CD4-positive, CD25-positive, alpha-beta regulatory T cell (primary cell): ENCODE measurements around the gene FMO1. TPM values are rescaled to one million over a fixed set of nuclear protein-coding genes. Genes with fewer than 3 reads are reported as not detected.

Experiments
- ATAC-seq, 2 donors: fragments of 150-1000 bp; cut with Tn5 transposase; one replicate each; pipeline ENCODE4 v1.10.0; 2021; ENCODE audit warnings: low read depth in 2 of 2, moderate number of reproducible peaks in 2 of 2, moderate library complexity in 1 of 2
- DNase-seq, 3 donors: peaks; one replicate each; pipeline versions ENCODE4 v3.0.0 to v3.0.0-alpha.2; 2012 to 2022; ENCODE audit warnings: mixed read lengths in 1 of 3
- H3K27ac ChIP-seq: one replicate; pipeline ENCODE4 v1.7.0; 2013; ENCODE audit warnings: mild to moderate bottlenecking, low read length; ENCODE audit not compliant: insufficient read depth, poor library complexity, severe bottlenecking
- H3K27me3 ChIP-seq: one replicate; pipeline ENCODE4 v1.7.0; 2013; ENCODE audit warnings: low read length; ENCODE audit not compliant: control insufficient read depth, insufficient read depth
- H3K36me3 ChIP-seq: one replicate; pipeline ENCODE4 v1.7.0; 2013; ENCODE audit warnings: mild to moderate bottlenecking, low read length, moderate library complexity; ENCODE audit not compliant: control insufficient read depth, insufficient read depth
- H3K4me1 ChIP-seq: 2 replicates; pipeline ENCODE4 v1.7.0; 2013; ENCODE audit warnings: mild to moderate bottlenecking, low read length; ENCODE audit not compliant: insufficient read depth, control insufficient read depth, poor library complexity, severe bottlenecking
- H3K4me3 ChIP-seq: one replicate; pipeline ENCODE4 v1.7.0; 2013; ENCODE audit warnings: low read depth, mild to moderate bottlenecking, low read length, moderate library complexity
- H3K9me3 ChIP-seq, 2 experiments: 1 replicate in 1 of 2; 2 replicates in 1 of 2; pipeline ENCODE4 v1.7.0; 2013; ENCODE audit warnings: low read length in 2 of 2, mild to moderate bottlenecking in 1 of 2, moderate library complexity in 1 of 2; ENCODE audit not compliant: control insufficient read depth in 2 of 2
- H3K27ac Mint-ChIP-seq, 3 donors: one replicate each; pipeline ENCODE4 v1.8.0; 2020 to 2022; ENCODE audit warnings: mild to moderate bottlenecking in 3 of 3, mixed read lengths in 3 of 3, moderate library complexity in 2 of 3
- H3K27me3 Mint-ChIP-seq: one replicate; pipeline ENCODE4 v1.8.0; 2022; ENCODE audit warnings: mild to moderate bottlenecking, mixed read lengths
- H3K36me3 Mint-ChIP-seq: one replicate; pipeline ENCODE4 v1.8.0; 2020; ENCODE audit warnings: mixed read lengths
- H3K4me1 Mint-ChIP-seq, 4 donors: one replicate each; pipeline ENCODE4 v1.8.0; 2020 to 2022; ENCODE audit warnings: mixed read lengths in 4 of 4, mild to moderate bottlenecking in 1 of 4
- H3K4me3 Mint-ChIP-seq, 4 donors: one replicate each; pipeline ENCODE4 v1.8.0; 2020 to 2022; ENCODE audit warnings: mild to moderate bottlenecking in 4 of 4, mixed read lengths in 4 of 4, moderate library complexity in 3 of 4
- H3K9me3 Mint-ChIP-seq, 7 donors: one replicate each; pipeline ENCODE4 v1.8.0; 2020 to 2022; ENCODE audit warnings: mixed read lengths in 7 of 7, mild to moderate bottlenecking in 3 of 7, moderate library complexity in 2 of 7
- polyA plus RNA-seq, 4 donors: library from polyadenylated mRNA; unstranded; fragments of 300-500 nt; fragmentation: Illumina TruSeq; gene quantifications; one replicate each; pipeline ENCODE4 v1.2.3, GENCODE V29; 2021
- total RNA-seq: library from RNA; stranded (reverse); gene quantifications from one replicate; pipeline ENCODE4 v1.2.3, GENCODE V29; 2022

Gene FMO1
- total and polyA plus RNA-seq, 5 donors from 2014 or later, result not detected

- no peak for ATAC-seq
- peaks cover 0 to 1% (median 0%) of the 10 kb centered on the region in 7 donors for H3K9me3 Mint-ChIP-seq
- Histone ChIP-seq H3K9me3 (no peaks in the 10 kb centered on the region), H3K4me1 (no peaks in the 10 kb centered on the region), H3K27ac (no peak overlapping the region), H3K4me3 (no peak overlapping the region), H3K27me3 (no peaks in the 10 kb centered on the region), H3K36me3 (no peaks in the 10 kb centered on the region)
- peaks cover 25% of the 10 kb centered on the region for H3K27me3 Mint-ChIP-seq
- no peak overlapping the region for H3K27ac Mint-ChIP-seq
- DNase-seq, result no peak
- H3K36me3 Mint-ChIP-seq, result no peaks in the 10 kb centered on the region
- H3K4me1 Mint-ChIP-seq, result no peaks in the 10 kb centered on the region
- no peak overlapping the region for H3K4me3 Mint-ChIP-seq
Observed at GRCh38 chr1:171267391-171267790, 19.1 kb downstream of the FMO1 start.

- H3K27ac Mint-ChIP-seq, result no peak overlapping the region
- Histone ChIP-seq H3K36me3 (no peaks in the 10 kb centered on the region), H3K4me3 (no peak overlapping the region), H3K27me3 (no peaks in the 10 kb centered on the region), H3K27ac (no peak overlapping the region), H3K9me3 (no peaks in the 10 kb centered on the region), H3K4me1 (no peaks in the 10 kb centered on the region)
- no peak for ATAC-seq
- H3K4me3 Mint-ChIP-seq, result no peak overlapping the region
- peaks cover 16% of the 10 kb centered on the region for H3K27me3 Mint-ChIP-seq
- DNase-seq, result no peak
- peaks cover 0 to 6% (median 0%) of the 10 kb centered on the region in 7 donors for H3K9me3 Mint-ChIP-seq
- no peaks in the 10 kb centered on the region for H3K36me3 Mint-ChIP-seq
- H3K4me1 Mint-ChIP-seq, result no peaks in the 10 kb centered on the region
Observed at GRCh38 chr1:171270806-171271205, 22.5 kb downstream of the FMO1 start.

GRCh38 chr1:171277534-171277933 lies 29.2 kb downstream of the FMO1 start:
- no peak overlapping the region for H3K27ac Mint-ChIP-seq
- H3K9me3 Mint-ChIP-seq, result peaks cover 0 to 6% (median 0%) of the 10 kb centered on the region in 7 donors
- H3K27ac ChIP-seq, result no peak overlapping the region
- H3K4me1 Mint-ChIP-seq, result no peaks in the 10 kb centered on the region
- H3K4me1 ChIP-seq, result no peaks in the 10 kb centered on the region
- no peak for DNase-seq
- H3K27me3 ChIP-seq, result peaks cover 2% of the 10 kb centered on the region
- no peak overlapping the region for H3K4me3 ChIP-seq
- no peak for ATAC-seq
- H3K36me3 Mint-ChIP-seq, result no peaks in the 10 kb centered on the region
- no peak overlapping the region for H3K4me3 Mint-ChIP-seq
- no peaks in the 10 kb centered on the region for H3K36me3 ChIP-seq
- H3K9me3 ChIP-seq, result no peaks in the 10 kb centered on the region
- H3K27me3 Mint-ChIP-seq, result peaks cover 35% of the 10 kb centered on the region

DNA sequence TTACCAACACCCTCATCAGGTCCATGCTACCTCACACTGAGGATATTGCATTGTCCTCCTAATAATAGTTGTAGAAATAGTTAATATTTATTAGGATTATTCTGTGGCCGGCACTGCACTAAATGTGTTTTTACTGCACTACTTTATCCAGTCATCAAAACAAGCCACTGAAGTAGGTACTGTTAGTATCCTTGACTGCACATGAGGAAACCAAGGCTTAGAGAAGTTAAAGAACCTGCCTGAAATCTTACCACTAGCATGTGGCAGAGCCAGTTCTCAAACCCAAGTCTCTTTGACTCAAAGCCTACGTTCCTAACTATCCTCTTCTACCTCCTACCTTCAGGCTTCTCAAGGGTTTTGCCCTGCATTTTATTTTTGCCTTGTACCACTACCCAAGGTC lies 30.9 kb downstream of the FMO1 start:
- DNase-seq, result no peak
- no peak overlapping the region for H3K27ac ChIP-seq
- H3K27me3 ChIP-seq, result peaks cover 2% of the 10 kb centered on the region
- no peaks in the 10 kb centered on the region for H3K36me3 ChIP-seq
- H3K9me3 Mint-ChIP-seq, result peaks cover 0 to 2% (median 0%) of the 10 kb centered on the region in 7 donors
- H3K4me3 Mint-ChIP-seq, result no peak overlapping the region
- no peaks in the 10 kb centered on the region for H3K4me1 ChIP-seq
- no peaks in the 10 kb centered on the region for H3K36me3 Mint-ChIP-seq
- no peaks in the 10 kb centered on the region for H3K9me3 ChIP-seq
- H3K27ac Mint-ChIP-seq, result no peak overlapping the region
- ATAC-seq, result no peak
- no peak overlapping the region for H3K4me3 ChIP-seq
- H3K4me1 Mint-ChIP-seq, result no peaks in the 10 kb centered on the region
- peaks cover 35% of the 10 kb centered on the region for H3K27me3 Mint-ChIP-seq

DNA sequence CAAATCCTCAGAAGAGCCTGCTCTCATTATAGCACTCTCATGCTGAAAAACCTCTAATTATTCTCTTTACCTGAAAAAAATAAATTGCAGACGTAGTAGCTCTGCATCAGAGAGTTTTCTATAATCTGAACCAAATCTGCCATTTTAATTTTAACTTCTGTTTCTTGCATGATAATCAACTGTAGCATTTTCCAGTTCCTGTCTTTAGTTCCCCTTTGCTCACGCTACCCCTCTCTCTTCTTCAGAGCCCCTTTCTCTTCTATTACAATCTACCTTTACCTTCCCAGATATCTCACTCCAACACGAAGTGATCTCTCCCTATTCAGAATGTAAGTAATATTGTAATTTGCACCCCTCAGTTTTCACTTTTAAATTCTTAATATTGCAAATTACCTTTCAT lies 31.4 kb downstream of the FMO1 start:
- H3K27me3 ChIP-seq, result peaks cover 2% of the 10 kb centered on the region
- H3K36me3 Mint-ChIP-seq, result no peaks in the 10 kb centered on the region
- peaks cover 0 to 2% (median 0%) of the 10 kb centered on the region in 7 donors for H3K9me3 Mint-ChIP-seq
- no peaks in the 10 kb centered on the region for H3K4me1 Mint-ChIP-seq
- no peaks in the 10 kb centered on the region for H3K36me3 ChIP-seq
- H3K27me3 Mint-ChIP-seq, result peaks cover 35% of the 10 kb centered on the region
- H3K9me3 ChIP-seq, result no peaks in the 10 kb centered on the region
- ATAC-seq, result no peak
- no peaks in the 10 kb centered on the region for H3K4me1 ChIP-seq
- no peak overlapping the region for H3K4me3 ChIP-seq
- H3K27ac ChIP-seq, result no peak overlapping the region
- no peak overlapping the region for H3K4me3 Mint-ChIP-seq
- H3K27ac Mint-ChIP-seq, result no peak overlapping the region
- no peak for DNase-seq

DNA sequence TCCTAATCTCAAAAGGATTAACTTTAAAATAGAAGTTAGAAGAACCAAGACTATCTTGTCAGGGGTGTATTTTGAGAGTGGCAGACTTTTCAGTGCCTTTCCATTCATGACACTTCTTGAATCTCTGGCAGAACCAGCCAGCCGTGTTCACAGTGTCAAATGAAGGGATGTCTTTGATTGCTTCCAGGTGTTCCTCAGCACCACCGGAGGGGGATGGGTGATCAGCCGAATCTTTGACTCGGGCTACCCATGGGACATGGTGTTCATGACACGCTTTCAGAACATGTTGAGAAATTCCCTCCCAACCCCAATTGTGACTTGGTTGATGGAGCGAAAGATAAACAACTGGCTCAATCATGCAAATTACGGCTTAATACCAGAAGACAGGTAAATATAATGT lies 32.3 kb downstream of the FMO1 start:
- H3K27me3 Mint-ChIP-seq, result peaks cover 35% of the 10 kb centered on the region
- H3K36me3 Mint-ChIP-seq, result no peaks in the 10 kb centered on the region
- DNase-seq (no peak), ATAC-seq (no peak)
- H3K4me3 Mint-ChIP-seq, result no peak overlapping the region
- no peak overlapping the region for H3K27ac Mint-ChIP-seq
- Histone ChIP-seq H3K27ac (no peak overlapping the region), H3K27me3 (peaks cover 4% of the 10 kb centered on the region), H3K36me3 (no peaks in the 10 kb centered on the region), H3K4me3 (no peak overlapping the region), H3K9me3 (no peaks in the 10 kb centered on the region), H3K4me1 (no peaks in the 10 kb centered on the region)
- H3K9me3 Mint-ChIP-seq, result peaks cover 0 to 2% (median 0%) of the 10 kb centered on the region in 7 donors
- H3K4me1 Mint-ChIP-seq, result no peaks in the 10 kb centered on the region

DNA sequence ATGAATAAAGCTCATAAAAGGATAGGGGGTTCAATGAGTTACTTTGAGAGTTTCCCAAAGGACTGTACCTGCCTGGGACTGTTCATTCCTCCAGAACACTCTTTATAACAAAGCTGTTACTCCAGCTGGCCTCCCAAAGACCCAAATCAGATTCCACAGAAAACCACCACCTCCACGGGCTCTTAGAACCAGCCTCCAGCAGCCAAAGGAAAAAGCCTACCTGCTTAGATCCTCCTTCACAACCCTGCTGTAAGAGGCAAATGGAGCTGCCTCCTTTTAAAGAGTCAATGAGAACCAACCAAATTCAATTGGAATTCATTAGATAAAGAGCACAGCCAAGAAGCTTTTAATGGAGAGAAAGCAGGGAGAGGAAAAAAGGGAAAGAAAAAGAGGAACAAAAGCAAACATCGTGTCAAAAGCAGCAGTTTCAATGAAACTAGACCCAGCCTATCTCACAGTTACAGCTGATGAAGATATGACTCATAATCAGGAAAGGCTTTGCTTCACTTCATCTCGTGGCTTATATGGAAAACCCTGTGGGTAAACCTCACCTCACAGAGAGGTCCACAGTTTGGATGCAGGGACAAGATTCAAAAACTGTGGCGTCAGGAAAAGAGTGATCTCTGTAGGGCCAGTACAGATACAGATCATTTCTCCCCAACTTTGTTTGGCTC lies 37.9 kb downstream of the FMO1 start:
- Mint-ChIP-seq H3K9me3 (no peaks in the 10 kb centered on the region), H3K27ac (no peak overlapping the region), H3K4me3 (no peak overlapping the region), H3K4me1 (no peaks in the 10 kb centered on the region), H3K27me3 (peaks cover 19% of the 10 kb centered on the region), H3K36me3 (no peaks in the 10 kb centered on the region)
- no peak overlapping the region for H3K4me3 ChIP-seq
- H3K27ac ChIP-seq, result no peak overlapping the region
- no peaks in the 10 kb centered on the region for H3K4me1 ChIP-seq
- DNase-seq (no peak), ATAC-seq (no peak)
- H3K27me3 ChIP-seq, result peaks cover 2% of the 10 kb centered on the region
- no peaks in the 10 kb centered on the region for H3K9me3 ChIP-seq
- H3K36me3 ChIP-seq, result no peaks in the 10 kb centered on the region

DNA sequence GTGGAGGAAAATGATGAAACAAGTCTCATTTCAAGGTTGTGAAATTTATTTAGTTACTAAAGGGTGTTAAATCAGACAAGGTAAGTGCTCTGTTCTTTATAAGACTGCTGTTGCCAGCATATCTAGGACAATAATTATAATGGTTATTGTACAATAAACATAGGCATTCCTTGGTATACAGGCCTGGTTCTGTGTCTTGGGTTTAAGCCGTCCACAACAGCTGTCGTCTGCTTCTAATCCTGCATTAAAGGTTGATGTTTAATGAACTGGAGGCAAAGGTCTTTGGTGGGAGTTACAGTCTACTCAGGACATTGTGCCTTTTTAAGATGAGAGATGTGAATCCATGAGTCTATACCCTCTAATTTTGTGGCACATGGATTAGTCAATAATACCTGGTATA lies 42.3 kb downstream of the FMO1 start:
- Histone ChIP-seq H3K9me3 (no peaks in the 10 kb centered on the region), H3K4me3 (no peak overlapping the region), H3K27me3 (peaks cover 2% of the 10 kb centered on the region), H3K27ac (no peak overlapping the region), H3K36me3 (no peaks in the 10 kb centered on the region), H3K4me1 (no peaks in the 10 kb centered on the region)
- H3K27ac Mint-ChIP-seq, result no peak overlapping the region
- DNase-seq (no peak), ATAC-seq (no peak)
- H3K4me1 Mint-ChIP-seq, result no peaks in the 10 kb centered on the region
- H3K4me3 Mint-ChIP-seq, result no peak overlapping the region
- no peaks in the 10 kb centered on the region for H3K9me3 Mint-ChIP-seq
- no peaks in the 10 kb centered on the region for H3K36me3 Mint-ChIP-seq
- peaks cover 21% of the 10 kb centered on the region for H3K27me3 Mint-ChIP-seq
